SK-N-DZ (cell line): ENCODE results near the gene RB1.
"Not testable (repeated sequence)": the region's sequence is repeated elsewhere in the genome, so short reads cannot be mapped to it uniquely, and the experiment has no call there.

Experiments
- DNase-seq: peaks from one replicate; pipeline ENCODE4 v3.0.0-alpha.2; 2015; ENCODE audit warnings: low spot score

The RB1 gene

DNA sequence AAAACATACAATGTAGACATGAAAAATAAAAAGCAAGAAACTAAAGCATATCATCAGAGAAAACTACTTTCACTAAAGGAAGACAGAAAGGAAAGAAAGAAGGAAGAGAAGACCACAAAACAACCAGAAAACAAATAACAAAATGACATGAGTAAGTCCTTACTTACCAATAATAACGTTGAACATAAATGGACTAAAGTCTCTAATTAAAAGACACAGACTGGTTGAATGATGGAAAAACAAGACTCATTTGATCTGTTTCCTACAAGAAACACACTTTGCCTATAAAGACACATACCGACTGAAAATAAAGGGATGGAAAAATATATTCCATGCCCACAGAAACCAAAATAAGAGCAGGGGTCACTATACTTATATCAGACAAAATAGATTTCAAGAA, 46.0 kb downstream of the RB1 start:
- no peak for DNase-seq

DNA sequence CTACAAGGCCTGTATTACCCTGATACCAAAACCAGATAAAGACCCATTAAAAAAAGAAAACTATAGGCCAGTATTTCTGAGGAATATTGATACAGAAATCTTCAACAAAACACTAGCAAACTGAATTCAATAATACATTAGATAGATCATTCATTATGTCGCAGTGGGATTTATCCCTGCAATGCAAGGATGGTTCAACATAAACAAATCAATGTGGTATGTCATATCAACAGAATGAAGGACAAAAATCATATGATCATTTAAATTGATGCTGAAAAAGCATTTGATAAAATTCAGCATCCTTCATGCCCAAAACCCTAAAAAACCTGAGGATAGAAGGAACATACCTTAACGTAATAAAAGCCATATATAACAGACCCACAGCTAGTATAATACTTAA, 50.0 kb downstream of the RB1 start:
- no peak for DNase-seq

DNA sequence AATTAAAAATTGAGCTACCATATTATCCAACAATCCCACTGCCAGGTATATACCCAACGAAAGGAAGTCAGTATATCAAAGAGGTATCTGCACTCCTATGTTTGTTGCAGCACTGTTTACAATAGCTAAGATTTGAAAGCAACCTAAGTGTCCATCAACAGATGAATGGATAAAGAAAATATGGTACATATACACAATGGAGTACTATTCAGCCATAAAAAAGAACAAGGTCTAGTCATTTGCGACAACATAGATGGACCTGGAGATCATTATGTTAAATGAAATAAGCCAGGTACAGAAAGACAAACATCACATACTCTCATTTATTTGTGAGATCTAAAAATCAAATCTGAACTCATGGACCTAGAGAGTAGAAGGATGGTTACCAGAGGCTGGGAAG, 52.0 kb downstream of the RB1 start:
- not testable (repeated sequence) for DNase-seq

DNA sequence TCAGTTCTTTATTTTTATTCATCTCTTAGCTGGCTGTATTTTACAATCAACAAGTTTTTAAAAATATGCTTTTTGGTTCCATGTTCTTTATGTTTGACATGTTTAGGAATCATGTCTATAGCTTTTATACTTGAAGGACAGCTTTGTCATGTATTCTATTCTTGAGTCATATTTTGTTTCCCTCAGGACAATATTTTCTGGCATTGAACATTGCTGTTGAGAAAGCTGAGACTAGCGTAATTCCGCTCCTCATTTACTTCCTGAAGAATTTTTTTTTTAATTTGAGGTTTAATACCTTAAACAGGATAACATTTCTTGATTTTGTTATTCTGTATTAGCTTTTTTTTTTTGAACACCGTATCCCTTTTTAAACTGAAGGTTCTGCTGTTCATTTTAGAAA, 53.2 kb downstream of the RB1 start:
- no peak for DNase-seq

DNA sequence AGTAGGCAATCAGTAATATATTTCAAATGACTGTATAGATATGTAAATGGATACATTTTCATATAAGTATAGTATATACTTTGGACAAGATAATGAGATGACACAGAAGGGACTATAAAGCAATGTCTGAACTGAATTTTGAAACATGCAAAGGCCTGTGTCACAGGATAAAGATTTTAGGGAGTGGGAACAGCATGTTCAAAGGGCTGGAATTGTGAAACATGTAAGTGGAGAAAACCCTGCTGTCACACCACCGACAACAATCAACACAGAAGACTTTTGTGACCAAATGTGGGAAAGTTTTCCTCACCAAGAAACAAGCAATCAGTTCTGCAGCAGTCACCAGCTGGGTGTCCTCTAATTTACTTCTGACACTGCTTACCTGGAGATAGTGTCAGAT, 66.4 kb downstream of the RB1 start:
- DNase-seq: no peak

DNA sequence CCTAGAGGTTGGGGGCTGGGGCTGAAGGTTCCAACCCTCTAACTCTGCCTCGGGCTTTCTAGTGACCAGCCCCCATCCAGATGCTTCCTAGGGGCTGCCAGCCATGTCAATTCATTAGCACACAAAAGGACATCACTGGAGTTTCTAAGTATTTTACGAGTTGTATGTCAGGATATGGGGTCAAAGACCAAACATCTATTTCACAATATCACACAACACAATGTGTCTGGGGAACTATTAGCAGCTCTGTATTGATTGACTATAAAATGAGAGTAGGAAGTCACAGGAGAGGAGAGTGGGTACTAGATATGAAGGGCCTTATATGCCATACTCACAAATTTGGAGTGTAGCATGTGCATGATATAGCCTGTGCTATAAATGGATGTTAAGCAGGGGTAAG, 67.3 kb downstream of the RB1 start:
- no peak for DNase-seq

DNA sequence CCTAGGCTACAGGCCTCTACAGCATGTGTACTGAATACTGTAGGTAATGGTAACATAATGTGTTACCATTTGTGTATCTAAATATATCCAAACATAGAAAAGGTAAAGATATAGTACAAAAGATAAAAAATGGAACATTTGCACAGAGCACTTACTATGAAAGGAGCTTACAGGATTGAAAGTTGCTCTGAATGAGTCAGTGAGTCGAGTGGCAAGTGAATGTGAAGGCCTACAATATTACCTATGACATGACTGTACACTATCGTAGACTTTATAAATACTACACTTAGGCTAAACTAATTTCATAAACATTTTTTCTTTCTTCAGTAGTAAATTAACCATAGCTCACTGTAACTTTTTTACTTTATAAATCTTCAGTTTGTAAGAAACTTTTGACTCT, 74.3 kb downstream of the RB1 start:
- DNase-seq: no peak

DNA sequence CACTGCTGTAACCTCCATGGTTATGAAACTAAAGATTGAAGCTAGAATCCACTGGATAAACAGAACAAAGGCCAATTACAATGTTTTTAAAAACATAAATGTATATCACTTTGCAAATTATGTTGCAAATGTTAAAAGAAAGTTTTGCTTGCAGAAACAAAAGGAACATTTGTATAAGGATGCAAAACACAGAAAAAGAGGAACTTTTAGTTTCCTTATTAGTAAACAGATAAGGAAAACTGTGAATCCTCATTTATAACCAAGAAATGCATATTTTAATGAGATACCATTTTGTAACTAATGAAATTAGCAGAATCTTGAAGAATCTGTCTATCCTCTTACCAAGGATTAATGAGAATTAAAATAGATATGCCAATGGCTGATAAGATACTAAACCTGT, 77.0 kb downstream of the RB1 start:
- no peak for DNase-seq

DNA sequence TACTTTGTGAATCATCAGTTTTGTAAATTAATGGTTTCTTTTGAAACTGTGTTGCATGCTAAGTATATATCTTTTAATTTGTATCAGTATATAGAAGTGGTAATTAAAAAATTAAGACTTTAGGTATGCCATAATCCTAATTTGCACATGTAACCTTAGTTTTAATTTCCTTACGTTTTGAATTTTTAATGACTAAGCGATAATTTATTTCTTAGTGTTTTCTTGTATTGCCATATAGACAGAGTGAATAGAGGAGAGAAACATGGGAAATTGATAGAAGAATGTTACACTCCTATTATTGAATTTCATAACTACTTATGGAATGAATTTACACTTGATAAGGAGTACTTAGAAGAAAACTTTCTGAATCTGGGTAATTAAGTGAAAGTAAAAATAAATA, 79.8 kb downstream of the RB1 start:
- no peak for DNase-seq

DNA sequence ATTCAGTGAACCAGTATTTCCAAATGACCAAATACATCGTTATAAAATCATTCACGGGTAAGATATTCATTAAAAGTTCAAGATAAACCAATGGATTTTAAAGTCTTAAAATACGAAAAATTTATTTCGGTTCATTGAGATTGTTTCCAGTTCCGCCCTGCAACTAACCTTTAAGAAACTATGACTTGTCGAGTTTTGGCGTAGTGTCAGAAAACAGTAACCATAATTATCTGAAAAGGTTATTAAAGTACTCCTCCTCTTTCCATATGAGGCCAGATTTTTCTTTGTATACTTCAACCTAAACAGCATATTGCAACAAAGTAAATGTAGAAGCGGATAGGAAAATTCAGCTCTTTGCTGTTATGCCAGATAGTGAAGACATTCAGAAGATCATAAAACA, 83.3 kb downstream of the RB1 start:
- DNase-seq: no peak

DNA sequence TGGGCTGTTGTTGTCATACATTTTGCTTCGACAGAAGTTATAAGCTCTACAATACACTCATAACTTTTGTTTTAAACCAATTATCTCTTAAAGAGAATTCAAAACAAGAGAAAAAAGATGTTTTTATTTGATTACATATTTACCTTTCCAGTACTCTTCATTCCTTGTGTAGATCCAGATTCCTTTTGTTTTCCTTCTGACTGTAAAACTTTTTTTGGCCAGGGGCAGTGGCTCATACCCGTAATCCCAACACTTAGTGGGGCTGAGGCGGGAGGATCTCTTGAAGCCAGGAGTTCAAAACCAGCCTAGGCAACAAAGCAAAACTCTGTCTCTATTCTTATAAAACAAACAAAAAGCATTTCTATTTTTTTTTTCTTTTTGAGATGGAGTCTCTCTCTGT, 87.7 kb downstream of the RB1 start:
- no peak for DNase-seq

DNA sequence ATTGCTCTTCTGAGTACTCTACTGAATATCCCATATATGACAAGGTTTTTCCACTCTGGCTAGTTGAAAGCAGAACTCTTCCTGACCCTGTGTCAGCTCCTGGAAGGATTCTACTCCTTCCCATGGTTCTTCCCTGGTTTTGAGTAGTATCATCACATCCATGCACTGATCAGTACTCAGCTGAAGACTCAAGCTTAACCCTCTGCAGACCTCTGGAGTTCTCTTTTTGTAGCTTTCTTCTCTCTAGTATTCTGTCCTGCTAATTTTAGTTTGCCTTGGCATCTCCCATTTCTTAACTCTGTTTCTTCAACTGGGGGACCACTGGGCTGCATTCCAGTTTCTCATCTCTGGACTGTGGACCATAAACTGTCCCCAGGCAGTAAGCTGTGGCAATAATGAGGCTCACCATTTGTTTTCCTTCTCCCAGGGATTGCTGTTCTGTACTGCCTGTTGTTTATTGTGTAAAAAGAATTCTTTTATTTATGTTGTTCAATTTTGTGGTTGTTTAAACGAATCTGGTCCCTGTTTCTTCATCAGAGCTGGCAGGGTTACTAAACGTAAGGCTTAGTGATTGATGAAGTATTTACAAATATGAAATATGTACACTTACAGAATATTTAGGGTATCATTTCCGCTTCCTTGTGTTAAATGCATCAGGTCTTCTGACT, 89.6 kb downstream of the RB1 start:
- no peak for DNase-seq

DNA sequence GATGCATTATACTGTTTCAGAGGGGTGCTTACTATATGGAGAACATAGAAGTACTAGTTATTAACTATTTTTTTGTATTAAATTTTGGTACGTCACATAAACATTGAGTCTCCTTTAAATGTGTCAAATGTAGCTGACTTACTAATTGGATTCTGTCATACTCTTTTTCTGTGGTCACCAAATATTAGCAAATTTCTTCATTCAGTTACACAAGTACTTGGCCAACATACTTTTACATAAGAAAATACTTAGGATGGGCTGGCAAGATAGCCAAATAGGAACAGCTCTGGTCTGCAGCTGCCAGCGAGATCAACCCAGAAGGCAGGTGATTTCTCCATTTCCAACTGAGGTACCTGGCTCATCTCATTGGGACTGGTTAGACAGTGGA, 90.1 kb downstream of the RB1 start:
- DNase-seq: no peak

DNA sequence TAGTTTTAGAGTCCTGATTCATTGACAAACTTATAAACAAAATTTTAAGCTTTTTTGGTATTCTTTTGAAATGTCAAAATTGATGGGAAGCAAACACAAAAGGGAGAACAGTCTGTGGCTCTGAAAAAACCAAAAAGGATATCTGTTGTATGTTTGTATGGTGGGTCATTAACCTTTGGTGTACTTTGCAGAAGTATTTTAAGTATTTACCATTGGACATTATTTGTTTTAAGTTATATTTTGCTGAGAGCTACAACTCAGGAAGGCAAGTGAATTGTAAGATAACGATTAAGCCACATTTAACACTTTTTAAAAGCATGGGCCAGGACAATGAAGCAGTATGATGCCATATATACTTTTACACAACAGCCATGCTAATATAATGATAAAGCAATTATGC, 94.2 kb downstream of the RB1 start:
- DNase-seq: no peak

DNA sequence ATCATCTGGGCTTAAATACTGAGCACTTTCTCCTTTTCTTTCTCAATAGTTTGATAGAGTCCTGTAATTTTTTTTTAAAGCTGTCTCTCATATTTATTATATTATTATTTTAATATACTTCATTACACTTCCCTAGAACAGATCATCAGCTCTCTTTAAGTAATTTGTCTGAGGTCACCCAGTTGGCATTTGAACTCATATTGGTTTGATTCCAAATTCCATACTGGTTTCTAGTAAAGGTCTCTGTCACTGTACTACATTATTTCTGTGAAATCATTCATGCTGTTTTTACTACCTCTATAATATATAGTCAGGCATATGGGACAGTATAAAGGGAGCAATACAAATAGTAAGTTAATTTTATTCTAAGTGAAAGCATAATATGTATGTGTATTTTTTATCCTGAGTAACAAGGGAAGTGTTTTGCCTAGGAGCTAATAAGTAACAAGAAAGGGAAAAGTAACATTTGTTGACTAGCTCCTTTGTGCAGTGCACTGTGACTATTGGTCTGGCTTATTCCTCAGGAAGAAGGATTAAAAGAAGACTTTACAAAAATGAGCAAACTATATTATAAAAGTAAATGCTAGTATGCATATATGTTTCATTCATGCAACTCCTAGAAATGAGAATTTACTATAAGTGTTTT, 95.0 kb downstream of the RB1 start:
- DNase-seq: no peak

DNA sequence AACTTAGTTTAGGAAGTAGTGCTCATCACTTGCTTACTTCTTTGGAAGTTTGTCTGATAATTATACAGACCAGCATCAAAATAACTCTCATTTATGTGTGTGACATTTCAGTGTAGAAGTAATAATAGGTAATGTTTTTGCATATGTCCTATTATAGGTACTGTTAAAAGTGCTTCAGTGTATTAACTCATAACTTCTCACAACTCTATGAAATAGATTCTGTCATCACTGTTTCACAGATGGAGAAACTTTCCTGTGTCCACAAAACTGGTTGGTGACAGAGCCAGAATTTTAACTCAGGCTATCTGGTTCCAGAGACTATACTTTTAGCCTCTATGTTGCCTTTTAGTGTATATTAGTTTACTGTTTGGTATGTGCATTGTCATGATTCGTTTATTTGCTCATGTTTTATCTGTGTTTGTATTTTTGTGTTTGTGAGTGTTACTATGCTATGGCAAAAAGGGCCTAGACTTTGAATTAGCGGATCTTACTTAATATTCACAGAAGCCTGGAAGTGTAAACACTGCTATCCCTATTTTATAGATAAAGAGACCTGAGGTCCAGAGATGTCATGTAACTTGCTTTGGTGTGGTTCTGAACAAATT, 96.6 kb downstream of the RB1 start:
- DNase-seq: no peak

DNA sequence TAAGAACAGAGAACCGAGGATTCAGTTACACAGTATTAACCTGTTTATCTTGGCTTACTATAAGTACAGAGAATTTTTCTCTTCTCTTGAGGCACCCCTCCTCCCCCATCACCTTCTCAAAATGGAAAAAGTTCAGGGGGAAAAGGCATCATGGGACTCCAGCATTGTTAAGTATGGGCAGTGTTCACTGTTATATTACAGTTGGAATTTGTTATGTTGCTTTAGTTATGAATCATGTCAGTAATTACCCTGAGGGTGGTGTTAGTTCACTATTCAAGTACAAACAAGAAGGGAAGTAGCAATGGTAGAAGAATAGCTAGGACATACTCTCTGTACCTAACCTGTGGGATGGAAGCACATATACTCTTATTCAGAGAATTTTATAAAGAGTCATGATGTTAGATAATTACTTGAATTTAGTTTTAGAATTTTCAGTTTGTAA, 97.3 kb downstream of the RB1 start:
- no peak for DNase-seq

DNA sequence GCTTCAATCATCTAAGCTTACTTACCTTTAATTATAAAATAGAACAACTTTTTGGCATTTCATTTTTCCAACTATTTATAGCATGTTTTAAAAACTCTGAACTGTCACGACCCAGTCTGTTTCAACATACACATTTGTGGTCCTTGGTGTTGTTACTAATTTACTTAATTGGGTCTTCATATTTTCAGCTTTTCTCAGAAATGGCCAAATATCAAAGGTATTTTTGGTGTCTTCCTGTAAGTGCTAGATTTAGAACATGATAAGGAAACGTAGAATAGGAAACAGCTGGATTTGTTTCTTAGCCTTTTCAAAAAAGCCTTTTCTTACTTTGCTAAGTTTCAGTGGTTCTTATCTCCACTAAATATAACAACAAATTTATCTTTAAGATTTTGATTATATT, 97.9 kb downstream of the RB1 start:
- no peak for DNase-seq

DNA sequence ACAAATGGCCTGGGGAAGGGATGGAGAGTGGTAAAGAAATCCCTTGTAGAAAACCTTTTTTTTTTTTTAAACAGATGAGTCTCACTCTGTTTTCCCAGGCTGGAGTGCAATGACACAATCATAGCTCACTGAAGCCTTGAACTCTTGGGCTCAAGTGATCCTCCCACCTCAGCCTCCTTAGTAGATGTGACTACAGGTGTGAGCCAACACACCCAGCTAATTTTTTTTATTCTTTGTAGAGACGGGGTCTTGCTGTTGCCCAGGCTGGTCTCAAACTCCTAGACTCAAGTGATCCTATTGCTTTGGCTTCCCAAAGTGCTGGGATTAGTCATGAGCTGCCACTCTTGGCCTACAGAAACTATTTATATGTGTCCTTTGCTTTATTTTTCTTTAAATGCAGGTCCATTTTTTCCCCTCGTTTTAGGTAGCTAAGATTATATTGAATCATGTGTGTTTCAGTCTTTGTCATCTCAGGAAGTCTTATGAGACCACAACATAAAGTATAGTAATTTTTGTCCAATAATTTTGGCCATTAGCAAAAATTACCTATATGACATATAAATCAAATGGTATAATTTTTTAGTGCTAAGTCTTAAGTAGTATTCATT, 98.9 kb downstream of the RB1 start:
- DNase-seq: no peak

DNA sequence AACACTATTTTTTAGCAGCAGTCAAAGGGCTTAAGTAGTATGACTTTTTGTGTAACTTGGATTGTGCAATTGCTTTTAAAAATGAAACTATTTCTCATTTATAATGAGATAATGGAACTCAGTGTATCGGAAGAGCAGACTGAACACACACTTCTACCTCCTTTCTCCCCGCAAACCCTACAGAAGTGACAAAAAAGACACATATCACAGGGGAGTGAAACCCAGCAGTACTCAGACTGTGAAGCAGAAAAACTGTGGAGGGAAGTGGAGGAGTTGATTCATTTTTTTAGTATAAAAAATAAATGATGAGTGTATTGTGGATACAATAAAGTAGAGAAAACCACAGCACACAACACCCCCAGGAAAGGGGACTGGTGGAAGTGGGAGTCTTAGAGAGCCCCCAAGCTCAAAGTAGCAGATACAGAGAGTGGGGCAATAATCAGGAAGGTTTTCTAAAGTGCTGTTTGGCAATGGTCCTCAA, 99.6 kb downstream of the RB1 start:
- DNase-seq: no peak

DNA sequence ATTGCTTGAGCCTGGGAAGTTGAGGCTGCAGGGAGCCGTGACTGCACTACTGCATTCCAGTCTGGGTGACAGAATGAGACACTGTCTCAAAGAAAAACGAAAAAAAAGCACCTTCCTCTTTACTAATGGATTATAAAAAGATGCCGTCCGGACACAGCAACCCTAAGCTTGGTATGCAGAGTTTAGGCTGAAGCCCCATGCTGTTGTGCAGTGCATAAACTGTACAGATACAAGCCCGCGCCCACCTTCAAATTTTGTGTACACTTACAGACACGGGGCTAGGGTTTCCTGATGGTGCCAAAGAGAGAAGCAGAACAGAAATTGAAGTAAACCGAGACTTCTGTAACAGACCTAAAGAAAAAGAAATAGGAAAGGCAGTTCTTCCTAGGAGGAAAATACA, 100.4 kb downstream of the RB1 start:
- DNase-seq: no peak

DNA sequence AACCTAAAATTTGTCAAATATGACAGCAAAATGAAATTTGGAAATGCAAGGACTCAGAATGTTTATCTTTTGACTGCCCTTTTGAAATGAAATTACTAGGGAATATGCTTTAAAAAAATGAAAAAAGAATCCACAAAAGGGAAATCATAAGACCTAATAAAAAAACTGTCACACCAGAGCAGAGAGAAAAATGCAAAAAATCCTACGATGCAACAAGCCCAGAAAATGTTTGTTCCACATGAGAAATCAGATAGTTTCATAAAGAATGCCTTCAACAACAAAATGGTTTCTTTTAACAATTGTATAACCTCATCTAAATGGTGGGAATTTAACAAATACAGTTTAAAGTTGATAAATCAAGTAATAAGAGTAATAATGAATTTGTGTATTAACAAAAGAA, 101.4 kb downstream of the RB1 start:
- DNase-seq: no peak

DNA sequence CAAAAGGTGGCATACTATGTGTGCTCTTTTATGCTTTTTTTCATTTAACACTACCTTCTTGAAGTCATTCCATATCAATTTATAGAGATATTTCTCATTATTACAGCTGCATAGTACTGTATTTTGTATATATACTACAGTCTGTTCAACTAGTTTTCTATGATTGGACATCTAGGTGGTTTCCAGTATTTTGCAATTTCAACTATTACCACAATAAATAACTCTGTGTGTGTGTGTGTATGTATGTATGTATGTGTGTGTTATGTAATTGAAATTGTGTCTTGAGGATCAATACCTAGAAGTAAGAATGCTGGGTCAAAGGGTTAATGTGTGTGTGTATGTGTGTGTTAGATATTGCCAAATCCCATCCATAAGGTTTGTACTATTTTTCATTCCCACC, 102.3 kb downstream of the RB1 start:
- DNase-seq: no peak
